Activated naive CD4-positive, alpha-beta T cell treated with Interleukin-2 at 50 U/mL for 16 hours (primary cell): Measurements from ENCODE around the gene PARD3.
"Not testable (repeated sequence)": the region's sequence is repeated elsewhere in the genome, so short reads cannot be mapped to it uniquely, and the experiment has no call there.

Source experiments
- DNase-seq: peaks from one replicate; pipeline ENCODE4 v3.0.0-alpha.2; 2020

Gene PARD3

DNA sequence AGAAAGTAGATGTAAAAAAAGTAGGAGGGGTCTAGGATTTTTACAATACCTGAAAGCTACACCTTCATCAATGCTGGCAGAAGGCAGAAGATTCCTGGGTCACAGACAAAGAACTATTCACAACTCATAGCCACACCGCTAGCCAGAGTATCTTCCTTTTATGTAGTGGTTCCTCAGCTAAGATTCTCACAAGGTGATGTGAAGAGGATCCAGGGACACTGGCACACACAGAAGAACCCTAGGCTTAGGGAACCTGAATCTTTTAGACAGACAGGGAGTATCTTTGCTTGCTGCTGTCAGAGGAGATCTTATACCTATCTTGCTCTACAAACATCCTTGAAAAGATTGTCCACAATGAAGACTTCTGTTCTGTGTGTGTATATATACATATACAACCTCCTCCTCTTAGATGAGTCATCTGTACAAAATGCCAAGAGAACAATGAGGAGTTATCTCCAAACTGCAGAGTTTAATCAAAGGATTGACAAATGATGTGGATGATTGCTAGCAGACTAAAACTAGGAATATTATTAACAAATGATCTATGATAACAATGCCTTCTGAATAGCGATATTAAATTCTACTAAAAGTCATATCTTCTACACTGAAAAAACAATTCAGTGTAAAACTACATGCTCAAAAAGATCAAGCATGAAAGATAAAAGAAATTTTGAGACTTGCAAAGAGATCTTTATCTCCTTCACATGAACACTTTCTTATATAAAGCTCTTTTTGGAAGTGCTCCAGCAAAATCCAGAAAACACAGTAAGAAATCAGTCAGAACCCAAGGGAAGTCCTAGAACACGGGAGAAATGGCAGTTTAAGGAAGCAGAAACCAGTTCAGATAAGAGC lies 409.3 kb downstream of the PARD3 start:
- no peak for DNase-seq

DNA sequence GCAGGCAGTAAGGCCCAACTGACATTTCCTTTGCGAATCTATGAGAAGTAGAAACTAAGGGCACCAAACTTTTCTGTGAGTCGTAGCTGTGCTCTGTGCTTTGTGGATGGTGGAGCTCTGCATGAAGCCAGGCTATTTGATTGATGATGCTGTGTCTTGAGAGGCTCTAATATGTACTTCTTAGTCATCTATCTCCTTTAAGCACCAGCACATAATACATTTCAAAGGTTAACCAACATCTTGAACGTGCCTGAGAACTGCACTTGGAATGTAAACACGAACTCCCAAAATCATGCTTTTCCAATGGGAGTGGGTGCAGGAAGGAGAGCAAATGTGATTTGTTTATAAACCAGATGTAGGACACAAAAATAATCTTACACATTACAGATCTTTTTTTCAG lies 411.6 kb downstream of the PARD3 start:
- no peak for DNase-seq

DNA sequence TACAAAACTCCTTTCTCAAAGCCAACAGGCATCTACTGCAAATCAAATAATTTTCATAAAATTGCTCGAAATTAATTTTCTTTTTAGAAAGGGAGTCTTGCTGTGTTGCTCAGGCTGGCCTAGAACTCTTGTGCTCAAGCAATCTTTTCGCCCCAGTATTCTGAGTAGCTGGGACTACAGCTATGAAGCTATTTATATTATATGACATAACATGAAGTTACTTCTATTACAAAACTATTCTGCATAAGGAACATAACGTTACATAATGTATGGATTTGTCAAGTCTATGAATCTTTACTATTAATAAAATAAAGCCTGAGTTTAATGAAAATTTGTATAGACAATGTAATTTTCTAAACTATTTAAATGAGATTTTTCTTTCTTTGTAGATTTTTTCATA lies 415.0 kb downstream of the PARD3 start:
- DNase-seq, result no peak

DNA sequence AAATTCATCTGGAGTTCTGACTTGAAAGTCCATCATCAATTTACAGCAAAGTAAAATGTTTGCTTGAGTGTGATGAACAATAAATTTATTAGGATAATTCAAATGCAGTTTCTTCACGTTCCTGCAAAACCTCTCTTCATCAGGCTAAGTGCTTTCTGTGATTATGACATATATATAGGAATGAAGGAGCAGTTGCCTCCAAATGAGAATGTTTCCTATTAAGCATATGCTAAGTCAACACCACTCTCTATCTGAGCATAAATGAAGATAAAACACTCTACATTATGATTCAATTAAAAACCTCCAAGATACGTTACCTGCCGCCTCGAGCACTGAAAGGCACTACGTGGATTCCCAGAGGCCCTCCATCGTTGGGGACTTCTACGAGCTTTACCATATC lies 416.1 kb downstream of the PARD3 start:
- DNase-seq, result no peak

DNA sequence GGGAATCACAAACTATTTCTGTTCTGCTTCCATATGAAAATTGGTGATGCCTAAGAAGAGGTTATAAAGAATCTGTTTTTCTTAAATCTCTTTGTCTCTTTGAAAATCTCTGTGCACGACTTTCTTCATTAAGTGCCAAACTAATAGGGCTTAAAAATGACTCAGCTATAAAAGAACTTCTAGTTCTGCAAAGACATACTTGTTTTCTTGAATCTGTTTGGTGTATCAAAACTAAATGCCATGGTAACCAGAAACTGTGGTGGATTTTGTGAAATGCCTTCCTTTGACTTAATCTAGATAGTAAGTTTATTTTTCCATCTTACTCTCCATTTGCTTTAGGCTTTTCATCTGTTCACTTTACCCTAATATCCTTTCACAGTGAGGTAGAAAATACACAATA lies 417.8 kb downstream of the PARD3 start:
- DNase-seq, result no peak

DNA sequence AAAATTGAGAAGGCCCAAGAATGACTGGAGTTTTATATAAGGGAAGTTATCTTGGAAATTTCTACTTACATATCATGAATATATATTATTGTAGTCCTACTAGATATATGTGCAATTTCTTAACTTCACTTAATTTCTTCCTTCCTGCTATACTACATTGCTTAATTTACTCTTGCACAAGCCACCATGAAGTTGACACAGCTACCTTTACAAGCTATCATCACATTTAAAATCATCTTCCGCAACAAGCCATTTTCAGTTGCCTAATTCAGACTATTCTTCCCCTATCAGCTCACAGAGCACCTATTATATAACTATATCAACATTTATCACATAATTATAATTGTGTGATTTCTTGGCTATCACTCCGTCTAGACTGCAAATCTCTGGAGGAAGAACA lies 418.4 kb downstream of the PARD3 start:
- no peak for DNase-seq

DNA sequence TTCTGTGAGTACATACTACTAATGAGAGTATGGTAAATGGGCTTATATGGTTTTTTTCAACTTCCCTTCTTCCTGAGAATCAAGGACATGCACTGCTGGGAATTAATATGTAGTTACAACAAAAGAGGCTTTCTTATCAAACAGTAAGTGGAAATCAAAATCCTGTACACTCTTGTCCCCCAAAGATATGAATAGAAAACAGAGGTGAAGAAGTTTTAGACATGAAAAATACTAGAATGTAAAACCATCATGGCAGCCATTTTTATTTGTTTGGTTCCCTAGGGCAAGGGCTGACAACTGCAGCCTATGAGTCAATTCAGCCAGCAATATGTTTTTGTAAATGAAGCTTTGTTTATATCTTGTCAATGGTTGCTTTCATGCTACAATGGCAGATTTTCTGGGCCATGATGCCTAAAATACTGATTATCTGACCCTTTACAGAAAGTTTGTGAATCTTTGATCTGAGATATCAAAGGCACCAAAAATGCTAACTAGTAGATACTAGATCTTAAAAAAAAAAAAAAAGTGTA lies 422.4 kb downstream of the PARD3 start:
- DNase-seq, result no peak

DNA sequence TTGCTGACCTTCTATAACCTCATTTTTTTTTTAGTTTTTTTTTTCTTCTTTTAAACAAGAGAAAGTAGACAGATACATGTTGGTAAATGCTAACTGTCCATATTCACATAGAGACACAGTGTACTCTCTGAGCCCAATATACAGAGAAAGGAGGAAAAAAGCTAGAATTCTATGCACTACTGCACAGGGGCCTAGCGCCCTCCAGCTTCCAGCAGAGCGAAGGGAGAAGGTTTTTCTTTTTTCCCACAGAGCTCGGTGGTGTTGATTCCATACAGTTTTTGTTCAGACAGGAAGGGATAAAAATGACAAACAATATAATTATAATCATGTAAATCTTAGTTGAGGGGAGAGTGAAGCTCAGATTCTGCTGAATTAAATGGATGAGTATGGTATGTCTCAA lies 423.9 kb downstream of the PARD3 start:
- DNase-seq, result not testable (repeated sequence)

DNA sequence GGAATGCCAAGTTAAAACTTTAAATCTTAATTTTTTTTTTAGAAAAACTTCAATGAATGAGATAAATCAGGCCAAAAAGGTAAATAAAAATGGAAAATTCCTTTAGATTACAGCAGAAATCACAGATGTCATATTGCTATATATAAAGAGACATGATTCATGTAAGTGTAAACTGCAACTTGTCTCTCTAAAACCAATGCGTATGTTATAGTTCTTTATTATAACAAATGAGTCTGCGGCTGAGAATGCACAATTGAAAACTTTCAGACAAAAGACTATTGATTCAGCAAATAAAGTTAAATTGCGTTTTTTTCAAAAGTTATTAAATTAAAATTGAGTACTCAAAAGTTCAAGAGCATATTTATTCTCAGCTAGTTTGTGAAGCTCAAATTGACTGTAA lies 425.3 kb downstream of the PARD3 start:
- DNase-seq, result no peak

DNA sequence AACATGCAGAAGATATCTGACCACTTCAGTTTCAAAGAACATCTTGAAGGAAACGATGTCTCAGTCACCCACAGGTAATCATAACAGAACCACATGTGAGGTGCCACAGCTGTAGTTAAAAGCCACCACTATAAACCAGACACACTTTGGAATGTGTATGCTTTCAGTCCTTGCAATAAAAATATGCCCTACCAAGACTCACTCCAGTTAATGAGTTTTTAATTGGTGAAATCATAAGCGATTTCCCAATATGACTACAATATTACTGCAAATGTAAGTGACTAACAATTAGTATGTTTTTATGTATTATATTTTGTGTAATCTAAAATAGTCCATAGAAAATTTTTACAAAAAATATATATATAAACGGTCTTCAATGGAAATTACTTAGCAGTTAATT lies 428.2 kb downstream of the PARD3 start:
- no peak for DNase-seq

DNA sequence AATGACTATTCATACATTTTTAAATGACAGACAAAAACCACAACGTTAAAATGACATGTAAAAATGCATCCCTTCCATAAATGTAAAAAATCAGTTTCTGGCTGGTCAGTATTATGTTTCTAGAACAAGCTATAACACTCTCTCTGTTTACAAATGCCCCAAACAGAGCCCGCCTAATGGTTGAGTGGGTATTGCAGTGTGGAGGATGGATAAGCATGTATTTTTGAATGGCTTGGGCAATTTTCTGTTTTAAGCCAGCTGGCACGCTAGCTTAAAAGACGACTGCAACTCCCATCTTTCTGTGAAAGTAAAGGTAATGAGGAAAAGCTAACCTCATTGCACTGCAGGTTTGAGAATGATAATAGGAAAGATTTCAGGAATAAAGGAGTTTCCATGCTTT lies 430.7 kb downstream of the PARD3 start:
- DNase-seq, result no peak

DNA sequence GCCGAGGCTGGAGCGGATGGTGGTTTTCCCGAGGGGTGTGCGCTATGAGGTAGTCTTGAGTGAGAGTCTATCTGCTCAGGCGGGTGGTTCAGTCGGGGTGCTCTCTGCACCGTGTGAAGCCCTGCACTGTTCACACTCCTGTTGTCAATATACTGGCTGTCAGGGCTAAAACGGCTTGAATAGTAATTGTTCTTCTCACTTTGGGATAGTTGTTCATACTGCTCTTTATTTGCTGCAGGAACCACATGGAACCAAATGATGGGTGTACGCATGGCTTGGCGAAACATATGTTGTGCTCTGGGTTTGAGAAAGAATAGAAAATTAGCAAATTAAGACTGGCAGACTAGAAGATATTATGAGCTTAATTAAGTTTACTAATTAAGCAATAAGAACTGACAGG lies 432.5 kb downstream of the PARD3 start:
- DNase-seq, result no peak

DNA sequence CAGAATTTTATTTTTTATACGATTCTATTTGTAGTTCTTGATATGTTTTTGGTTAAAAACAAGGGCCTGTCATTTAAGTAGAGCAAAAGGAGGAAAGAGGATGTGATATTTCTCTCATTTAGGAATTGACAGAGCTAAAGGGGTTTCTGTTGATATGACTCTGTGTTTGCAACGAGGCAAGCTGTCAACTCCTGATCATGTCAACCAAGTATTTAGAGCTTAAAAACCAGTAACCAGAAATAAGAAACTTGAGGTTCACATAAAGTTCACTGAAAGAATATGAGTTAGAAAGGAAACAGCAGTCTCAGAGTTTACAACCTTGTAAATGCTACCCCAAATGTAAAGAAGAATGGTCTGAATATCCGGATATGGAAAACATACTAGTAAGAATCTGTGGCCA lies 434.2 kb downstream of the PARD3 start:
- DNase-seq, result no peak

DNA sequence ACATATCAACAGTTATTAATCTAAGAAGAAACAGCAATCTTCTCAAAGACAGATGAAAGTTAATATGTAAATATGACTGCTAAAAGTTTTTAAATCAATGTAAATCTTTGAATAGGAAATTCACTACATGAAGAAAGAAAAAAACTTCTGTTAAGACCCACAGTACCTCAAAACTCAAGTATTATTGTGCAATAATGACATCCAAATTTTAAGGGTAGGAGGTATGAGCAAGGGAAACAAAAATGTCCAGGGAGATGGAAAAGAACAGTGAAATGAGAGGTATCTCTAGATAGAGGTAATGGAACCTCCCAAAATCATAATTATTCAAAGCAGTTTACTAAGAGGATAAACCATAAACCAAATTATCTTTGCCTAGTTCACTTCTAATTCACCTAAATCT lies 436.8 kb downstream of the PARD3 start:
- no peak for DNase-seq

DNA sequence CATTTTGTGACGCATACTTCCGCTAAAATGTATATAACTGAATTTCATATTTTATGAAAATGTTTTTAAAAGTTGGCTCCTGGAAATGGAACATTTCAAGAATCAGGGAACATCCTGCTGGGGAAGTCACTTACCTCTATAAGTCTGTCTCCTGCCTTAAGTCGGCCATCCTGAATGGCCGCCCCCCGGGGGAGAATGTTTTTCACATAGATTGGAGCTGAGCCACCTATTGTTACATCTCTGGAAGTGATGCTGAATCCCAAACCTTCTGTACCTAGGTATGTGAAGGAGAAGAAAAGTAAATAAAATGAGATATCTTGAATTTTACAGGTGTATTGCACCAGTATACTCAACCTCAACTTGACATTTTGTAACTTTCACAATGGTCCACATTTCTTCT lies 437.3 kb downstream of the PARD3 start:
- DNase-seq, result no peak

DNA sequence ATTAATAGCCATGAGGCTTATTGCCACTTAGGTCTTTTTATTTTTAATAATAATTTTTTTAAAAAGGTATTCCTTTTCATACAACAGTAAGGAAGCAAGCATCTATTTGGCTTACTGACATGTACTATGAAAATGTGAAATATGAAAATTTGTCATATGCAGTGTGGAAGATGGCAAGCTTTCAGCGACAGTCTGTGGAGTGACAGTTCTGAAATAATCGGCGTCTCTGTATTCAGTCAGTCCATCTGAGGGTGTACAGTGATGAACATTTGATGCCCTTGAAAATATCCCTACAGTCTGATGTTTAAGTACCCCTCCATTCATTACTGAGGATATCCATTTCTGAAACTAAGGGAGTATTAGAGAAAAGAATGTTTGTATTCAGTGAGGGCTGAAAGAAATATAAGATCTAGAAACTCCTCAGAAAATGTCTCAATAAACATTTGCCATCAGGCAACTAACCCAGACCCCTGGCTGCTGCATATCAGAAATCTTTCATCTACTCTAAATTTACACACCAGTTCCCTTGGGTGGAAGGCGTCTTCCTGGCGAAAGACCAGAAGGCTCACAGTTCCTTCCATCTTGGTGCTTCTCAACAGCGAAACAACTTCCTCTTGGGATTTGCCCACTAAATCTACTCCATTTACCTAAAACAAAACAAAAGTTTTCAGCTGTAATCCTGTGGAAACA lies 440.6 kb downstream of the PARD3 start:
- DNase-seq, result no peak

DNA sequence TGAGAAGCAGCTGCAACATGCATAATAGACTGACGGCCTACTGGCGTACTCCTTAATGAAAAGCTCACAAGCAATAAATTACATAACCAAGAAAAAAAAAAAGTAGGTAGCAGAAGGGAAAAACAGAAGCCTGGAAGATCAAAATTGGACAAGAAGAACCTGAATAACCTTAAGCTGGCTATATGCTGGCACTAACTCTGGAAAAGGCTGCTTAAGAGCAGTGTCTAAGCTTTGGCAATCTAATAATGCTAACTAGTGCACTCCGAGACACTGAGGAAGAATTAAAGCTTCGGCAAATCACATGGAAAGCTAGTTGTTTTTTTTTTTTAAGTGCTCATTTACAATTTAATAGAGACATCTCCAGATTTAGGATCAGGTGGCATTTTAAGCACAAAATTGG lies 441.9 kb downstream of the PARD3 start:
- no peak for DNase-seq

DNA sequence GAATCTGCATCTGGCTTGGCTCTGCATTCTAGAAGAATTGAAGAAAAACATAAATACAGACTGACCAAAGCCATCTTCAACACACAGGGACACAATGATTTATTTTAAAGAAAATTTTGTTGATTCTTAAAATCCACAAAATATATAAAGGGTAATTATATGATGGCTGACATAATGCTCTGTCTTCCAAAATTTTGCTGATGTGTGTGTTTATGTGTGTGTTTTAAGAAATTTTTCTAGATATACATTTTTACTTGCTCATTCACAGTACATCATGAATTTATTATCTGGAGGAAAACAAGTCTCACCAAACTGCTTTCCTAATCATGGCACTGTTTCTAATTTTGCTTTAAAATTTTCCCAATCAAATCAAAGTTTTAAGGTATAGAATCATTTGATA lies 442.6 kb downstream of the PARD3 start:
- DNase-seq, result no peak

DNA sequence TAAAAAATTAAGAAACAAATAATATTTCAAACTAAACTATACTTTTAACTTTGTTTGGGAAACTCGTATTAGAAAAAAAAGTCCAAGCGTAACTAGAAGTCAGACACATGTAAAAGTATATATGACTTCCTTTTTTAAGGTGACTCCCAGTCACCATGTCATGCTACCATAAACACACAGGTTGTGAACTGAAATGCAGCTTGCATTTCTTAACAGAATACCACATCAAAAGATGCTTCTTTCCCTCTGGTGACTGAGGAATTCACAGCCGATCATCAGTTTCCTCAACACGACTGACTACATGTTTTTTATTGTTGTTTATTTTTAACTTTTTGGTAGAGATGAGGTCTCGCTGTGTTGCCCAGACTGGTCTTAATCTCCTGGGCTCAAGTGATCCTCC lies 445.0 kb downstream of the PARD3 start:
- no peak for DNase-seq

DNA sequence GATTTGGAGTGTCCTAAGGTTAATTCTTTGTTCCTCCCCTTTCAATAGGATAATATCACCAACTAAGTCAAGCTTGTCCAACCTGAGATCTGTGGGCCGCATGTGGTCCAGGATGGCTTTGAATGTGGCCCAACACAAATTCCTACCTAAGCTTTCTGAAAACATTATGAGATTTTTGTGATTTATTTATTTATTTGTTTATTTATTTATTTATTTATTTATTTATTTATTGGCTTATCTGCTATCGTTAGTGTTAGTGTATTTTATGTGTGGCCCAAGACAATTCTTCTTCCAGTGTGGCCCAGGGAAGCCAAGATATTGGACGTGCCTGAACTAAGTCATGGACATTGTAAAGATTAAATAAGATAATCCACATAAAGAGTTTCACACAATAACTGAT lies 446.0 kb downstream of the PARD3 start:
- DNase-seq, result no peak

DNA sequence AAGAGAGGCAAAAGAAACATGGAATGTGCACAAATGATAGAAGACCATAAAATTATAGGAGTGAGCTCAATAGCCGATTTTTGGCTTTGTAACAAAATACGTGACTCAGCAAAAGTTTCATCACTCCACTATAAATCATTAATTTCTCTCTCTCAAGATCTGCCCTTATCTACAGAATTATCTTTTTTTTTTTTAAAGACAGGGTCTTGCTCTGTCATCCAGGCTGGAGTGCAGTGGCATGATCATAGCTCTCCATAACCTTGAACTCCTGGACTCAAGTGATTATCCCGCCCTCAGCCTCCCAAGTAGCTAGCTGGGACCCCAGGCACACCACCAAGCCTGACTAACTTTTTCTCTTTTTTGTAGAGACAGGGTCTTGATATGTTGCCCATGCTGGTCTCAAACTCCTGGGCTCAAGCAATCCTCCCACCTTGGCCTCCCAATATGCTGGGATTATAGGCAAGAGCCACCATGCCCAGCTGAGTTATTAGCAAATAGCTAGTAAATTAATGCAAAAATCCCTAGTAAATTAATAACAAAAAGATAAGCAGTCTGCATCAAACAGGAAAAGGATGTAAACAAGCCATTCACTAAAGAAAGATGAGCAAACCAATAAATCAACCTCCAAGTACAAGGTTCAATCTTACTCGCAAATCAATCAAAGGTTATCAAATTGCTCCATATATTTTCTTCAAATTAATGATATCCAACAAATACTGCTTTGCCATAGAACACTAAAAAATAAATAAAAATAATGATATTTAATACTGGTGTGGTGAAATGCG lies 450.7 kb downstream of the PARD3 start:
- DNase-seq, result no peak

DNA sequence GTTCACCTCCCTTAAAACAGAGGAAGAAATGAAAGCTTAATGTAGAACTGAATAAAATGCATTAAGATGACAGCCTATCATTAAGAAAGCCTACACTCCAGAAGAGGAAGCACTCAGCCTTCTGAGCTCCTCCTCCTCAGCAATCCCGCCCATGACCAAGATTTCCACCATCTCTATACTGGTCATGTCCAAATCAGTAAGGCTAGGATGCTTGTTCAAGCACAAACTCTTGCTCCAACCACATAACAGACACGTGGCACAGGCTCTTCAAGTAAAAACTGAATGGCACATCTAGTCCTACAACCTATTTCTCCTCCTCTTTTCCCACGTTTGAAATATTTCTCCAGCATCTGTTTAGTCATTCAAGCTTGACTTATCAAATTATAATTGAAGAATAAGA lies 454.1 kb downstream of the PARD3 start:
- DNase-seq, result no peak

DNA sequence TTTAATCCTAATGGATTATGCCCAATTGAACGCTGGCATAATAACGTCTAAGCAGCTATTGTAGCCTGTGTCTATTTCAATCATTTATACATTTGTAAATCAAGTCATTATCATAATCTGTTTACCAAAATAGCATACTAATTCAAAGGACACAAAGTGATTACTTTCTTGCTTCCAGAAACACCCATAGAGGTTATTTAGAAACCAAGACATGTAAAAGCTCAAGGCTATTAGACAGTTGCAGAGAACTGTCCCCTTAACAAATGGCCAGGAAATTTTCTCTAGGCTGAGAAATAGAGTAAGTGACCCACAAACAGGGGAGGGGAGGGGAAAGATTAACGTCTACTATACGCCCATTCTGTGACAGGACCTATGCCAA lies 455.7 kb downstream of the PARD3 start:
- DNase-seq, result no peak
